Body of pancreas (tissue), 4 donors: ENCODE measurements around the gene TP53INP2. TPM values are rescaled to one million over a fixed set of nuclear protein-coding genes. Genes with fewer than 3 reads are reported as not detected.

Experiments used
- ATAC-seq: fragments of 150-250 bp; one replicate; pipeline ENCODE4 v1.9.1; 2016
- DNase-seq, 4 donors: peaks; one replicate each; pipeline ENCODE4 v3.0.0-alpha.2; 2019
- H3K27ac ChIP-seq, 4 donors: fragments of 200-600 bp; sonication (generic); 1 replicate in 3 of 4; 2 replicates in 1 of 4; pipeline versions ENCODE4 v1.5.1 to v1.6.1; 2016 to 2019; ENCODE audit warnings: mild to moderate bottlenecking in 1 of 4, mixed read lengths in 1 of 4, moderate library complexity in 1 of 4
- H3K27me3 ChIP-seq, 2 donors: fragments of 200-600 bp; sonication (generic); one replicate each; pipeline ENCODE4 v1.6.0; 2016; ENCODE audit warnings: mild to moderate bottlenecking in 1 of 2
- H3K36me3 ChIP-seq, 2 donors: fragments of 200-600 bp; sonication (generic); replicated peaks in 1 of 2; 2 replicates each; pipeline ENCODE4 v1.5.1; 2016; ENCODE audit warnings: low read depth in 2 of 2; ENCODE audit not compliant: insufficient read depth in 1 of 2
- H3K4me1 ChIP-seq: fragments of 200-600 bp; sonication (generic); one replicate; pipeline ENCODE4 v1.6.0; 2016
- H3K4me3 ChIP-seq, 2 donors: fragments of 200-600 bp; sonication (generic); 1 replicate in 1 of 2; 2 replicates in 1 of 2; pipeline ENCODE4 v1.5.1; 2016 to 2019
- H3K9me3 ChIP-seq, 3 donors: fragments of 200-600 bp; sonication (generic); 1 replicate in 2 of 3; 2 replicates in 1 of 3; pipeline ENCODE4 v1.5.1; 2016
- POLR2A ChIP-seq, 3 donors: fragments of 450-650 bp; IDR thresholded peaks; one replicate each; pipeline ENCODE4 v1.6.1; 2016; ENCODE audit warnings: antibody characterized with exemption in 3 of 3, mild to moderate bottlenecking in 2 of 3
- WGBS, 2 donors: methylation state at CpG; one replicate each; pipeline ENCODE4 v1.1.5; 2017; 5-methylcytosine and 5-hydroxymethylcytosine counted together
- intact Hi-C: fragments of 100-400 bp; cut with DNase I; formaldehyde crosslinking; loops from one replicate; pipeline ENCODE4 v1.15.1; 2023
- total RNA-seq, 2 donors: library from RNA; depleted of rRNA; stranded (reverse); fragments of >200 nt; gene quantifications; one replicate each; pipeline ENCODE4 v1.1.0, GENCODE V29; 2016
- TF ChIP-seq, protein P1 (sequence below), 7 experiments: fragments of 450-650 bp in 4 of 7; fragments of 200-600 bp in 3 of 7; sonication (generic) in 3 of 7; IDR thresholded peaks; one replicate each; pipeline ENCODE4 v1.5.1; 2016 to 2019; ENCODE audit warnings: antibody characterized with exemption in 7 of 7

The TP53INP2 gene
- total RNA-seq, 2 donors from 2014 or later = 3.4 to 12.2 TPM

DNA sequence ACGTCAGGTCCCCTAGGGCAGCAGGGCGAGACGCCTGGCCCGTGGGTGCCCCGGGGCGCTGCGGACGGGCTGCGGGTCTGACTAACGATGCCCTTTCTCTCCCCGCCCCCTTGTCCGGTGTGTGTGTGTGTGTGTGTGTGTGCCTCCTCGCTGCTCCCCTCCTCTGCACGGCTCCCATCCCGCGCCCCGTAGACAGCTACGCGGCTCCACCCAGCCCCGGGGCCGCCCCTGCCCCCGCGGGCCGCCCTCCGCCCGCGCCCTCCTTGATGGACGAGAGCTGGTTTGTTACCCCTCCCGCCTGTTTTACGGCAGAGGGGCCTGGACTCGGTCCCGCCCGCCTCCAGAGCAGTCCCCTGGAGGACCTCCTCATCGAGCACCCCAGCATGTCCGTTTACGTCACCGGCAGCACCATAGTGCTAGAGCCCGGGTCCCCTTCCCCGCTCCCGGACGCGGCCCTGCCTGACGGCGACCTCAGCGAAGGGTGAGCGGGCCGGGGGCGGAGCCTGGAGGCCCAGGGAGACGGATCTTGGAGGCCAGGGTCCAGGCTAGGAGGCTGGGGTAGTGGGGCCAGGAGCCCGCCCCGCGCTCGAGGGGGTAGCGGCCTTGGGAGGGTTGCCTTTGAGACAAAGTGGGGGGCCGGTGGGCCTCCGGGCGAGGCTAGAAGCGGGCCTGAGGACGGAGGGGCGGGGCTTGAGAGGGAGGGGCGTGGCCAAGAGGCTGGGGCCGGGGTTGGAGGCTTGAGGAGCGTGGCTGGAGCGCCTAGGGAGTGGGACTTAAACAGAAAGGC, 5.1 kb downstream of the TP53INP2 start:
- peaks cover 32% of the 10 kb centered on the region for H3K4me1 ChIP-seq
- 1% methylated on average over 16 to 64 of the region's 64 CpGs for WGBS, 2 donors

GRCh38 chr20:34709831-34710567, 5.9 kb downstream of the TP53INP2 start:
- 2 to 3% methylated on average over 17 to 61 of the region's 61 CpGs for WGBS, 2 donors
- intact Hi-C loops = no loop called here
- H3K36me3 ChIP-seq = peaks cover 0 to 5% of the 10 kb centered on the region in 2 donors
- DNase-seq = peak; percentile 70 to 79 (median 78)
- TF ChIP-seq, protein P1, sequence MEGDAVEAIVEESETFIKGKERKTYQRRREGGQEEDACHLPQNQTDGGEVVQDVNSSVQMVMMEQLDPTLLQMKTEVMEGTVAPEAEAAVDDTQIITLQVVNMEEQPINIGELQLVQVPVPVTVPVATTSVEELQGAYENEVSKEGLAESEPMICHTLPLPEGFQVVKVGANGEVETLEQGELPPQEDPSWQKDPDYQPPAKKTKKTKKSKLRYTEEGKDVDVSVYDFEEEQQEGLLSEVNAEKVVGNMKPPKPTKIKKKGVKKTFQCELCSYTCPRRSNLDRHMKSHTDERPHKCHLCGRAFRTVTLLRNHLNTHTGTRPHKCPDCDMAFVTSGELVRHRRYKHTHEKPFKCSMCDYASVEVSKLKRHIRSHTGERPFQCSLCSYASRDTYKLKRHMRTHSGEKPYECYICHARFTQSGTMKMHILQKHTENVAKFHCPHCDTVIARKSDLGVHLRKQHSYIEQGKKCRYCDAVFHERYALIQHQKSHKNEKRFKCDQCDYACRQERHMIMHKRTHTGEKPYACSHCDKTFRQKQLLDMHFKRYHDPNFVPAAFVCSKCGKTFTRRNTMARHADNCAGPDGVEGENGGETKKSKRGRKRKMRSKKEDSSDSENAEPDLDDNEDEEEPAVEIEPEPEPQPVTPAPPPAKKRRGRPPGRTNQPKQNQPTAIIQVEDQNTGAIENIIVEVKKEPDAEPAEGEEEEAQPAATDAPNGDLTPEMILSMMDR (IDR thresholded peaks at IDR 0.05) = peak in 4 of 7 experiments; percentile 24 to 38 (median 25)
- no peak for TF ChIP-seq POLR2A (IDR thresholded peaks at IDR 0.05)
- peak overlapping the region; percentile 57 to 60 for H3K4me3 ChIP-seq
- peaks cover 28% of the 10 kb centered on the region for H3K4me1 ChIP-seq
- ATAC-seq = peak; percentile 79
- H3K27ac ChIP-seq = peak overlapping the region; percentile 33 to 91 (median 74)
- no peaks in the 10 kb centered on the region for H3K9me3 ChIP-seq
- H3K27me3 ChIP-seq = no peaks in the 10 kb centered on the region

More for the DNA sequence above, 5.1 kb downstream of the TP53INP2 start:
- H3K9me3 ChIP-seq = no peaks in the 10 kb centered on the region
- peak overlapping the region; percentile 57 to 60 for H3K4me3 ChIP-seq
- peak in 2 of 3 donors; percentile 34 to 51 for TF ChIP-seq POLR2A (IDR thresholded peaks at IDR 0.05)
- TF ChIP-seq, protein P1 (IDR thresholded peaks at IDR 0.05) = no peak
- peaks cover 0 to under 1% of the 10 kb centered on the region in 2 donors for H3K36me3 ChIP-seq
- DNase-seq (peak; percentile 77 to 84 (median 80)), ATAC-seq (peak; percentile 81)
- intact Hi-C loops = no loop called here
- peak overlapping the region; percentile 33 to 91 (median 74) for H3K27ac ChIP-seq
- H3K27me3 ChIP-seq = no peaks in the 10 kb centered on the region

DNA sequence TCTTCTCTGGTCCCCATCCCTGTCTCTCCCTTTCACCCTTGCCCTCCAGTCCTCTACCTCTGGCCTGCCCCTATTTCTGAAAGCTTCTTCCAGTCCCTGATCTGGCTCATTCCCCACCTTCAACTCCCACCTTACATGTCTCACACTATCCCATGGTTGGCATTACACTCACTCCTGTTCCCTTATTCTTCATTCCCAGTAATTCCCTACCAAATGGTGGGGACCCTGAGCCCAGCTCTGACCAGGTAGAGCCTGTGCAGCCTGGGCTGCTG, 6.4 kb downstream of the TP53INP2 start:
- Histone ChIP-seq H3K27ac (peak overlapping the region in 1 of 4 donors; percentile 91), H3K36me3 (peaks cover 0 to 5% of the 10 kb centered on the region in 2 donors), H3K27me3 (no peaks in the 10 kb centered on the region), H3K4me3 (no peak overlapping the region), H3K4me1 (peaks cover 23% of the 10 kb centered on the region), H3K9me3 (no peaks in the 10 kb centered on the region)
- ATAC-seq (no peak), DNase-seq (no peak)
- TF ChIP-seq, protein P1 (IDR thresholded peaks at IDR 0.05) = no peak
- TF ChIP-seq POLR2A (IDR thresholded peaks at IDR 0.05) = no peak
- intact Hi-C loops = no loop called here

DNA sequence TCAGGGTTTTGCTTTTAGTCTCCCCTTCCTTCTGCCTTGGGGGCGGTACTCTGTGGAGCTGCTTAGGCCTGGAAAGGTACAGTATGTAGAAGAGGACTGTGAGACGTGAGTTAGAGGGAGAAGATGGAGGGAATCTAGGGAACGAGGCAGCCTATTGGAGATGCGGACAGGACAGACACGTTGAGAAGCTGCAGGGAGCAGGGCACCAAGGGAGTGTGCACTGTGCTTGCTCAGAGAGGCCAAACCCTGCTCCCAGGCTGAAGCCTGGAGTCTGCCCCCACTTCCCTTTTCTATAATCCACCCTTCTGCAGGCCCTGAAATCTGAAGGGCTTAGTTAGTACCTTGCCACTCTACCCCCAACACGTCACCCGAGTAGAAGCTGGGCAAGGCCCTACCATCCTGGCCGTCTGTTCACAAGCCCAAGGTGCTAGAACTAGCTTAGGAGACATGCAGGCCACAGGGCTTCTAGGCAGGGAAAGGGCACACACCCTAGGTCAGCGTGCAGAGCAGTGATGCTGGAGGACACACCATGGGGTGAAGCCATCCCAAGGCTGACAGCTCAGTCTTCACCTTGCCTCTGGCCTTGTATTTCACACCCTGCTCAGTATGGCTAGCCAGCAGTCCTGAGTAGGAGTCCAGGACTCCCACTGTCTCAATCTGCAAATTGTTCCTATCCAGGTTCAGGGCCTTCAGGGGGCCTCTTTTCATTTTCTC, 6.9 kb downstream of the TP53INP2 start:
- intact Hi-C loops = no loop called here
- 86 to 93% methylated on average over 6 to 9 of the region's 9 CpGs for WGBS, 2 donors
- H3K9me3 ChIP-seq = no peaks in the 10 kb centered on the region
- H3K27ac ChIP-seq = no peak overlapping the region
- ATAC-seq = no peak
- peaks cover 0 to 5% of the 10 kb centered on the region in 2 donors for H3K36me3 ChIP-seq
- H3K4me3 ChIP-seq = no peak overlapping the region
- TF ChIP-seq, protein P1 (IDR thresholded peaks at IDR 0.05) = no peak
- TF ChIP-seq POLR2A (IDR thresholded peaks at IDR 0.05) = no peak
- no peaks in the 10 kb centered on the region for H3K27me3 ChIP-seq
- DNase-seq = no peak
- peaks cover 18% of the 10 kb centered on the region for H3K4me1 ChIP-seq
